ENCODE results near the gene MRPS27.

DNA sequence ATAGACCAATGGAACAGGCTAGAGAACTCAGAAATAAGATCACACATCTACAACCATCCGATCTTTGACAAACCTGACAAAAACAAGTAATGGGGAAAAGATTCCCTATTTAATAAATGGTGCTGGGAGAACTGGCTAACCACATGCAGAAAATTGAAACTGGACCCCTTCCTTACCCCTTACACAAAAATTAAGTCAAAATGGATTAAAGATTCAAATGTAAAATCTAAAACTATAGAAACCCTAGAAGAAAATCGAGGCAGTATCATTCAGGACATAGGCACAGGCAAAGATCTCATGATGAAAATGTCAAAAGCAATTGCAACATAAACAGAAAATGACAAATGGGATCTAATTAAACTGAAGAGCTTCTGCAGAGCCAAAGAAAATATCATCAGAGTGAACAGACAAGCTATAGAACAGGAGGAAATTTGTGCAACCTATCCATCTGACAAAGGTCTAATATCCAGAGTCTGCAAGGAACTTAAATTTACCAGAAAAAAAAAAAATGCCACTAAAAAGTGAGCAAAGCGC is 43.8 kb downstream of the MRPS27 start:
- TF ChIP-seq POLR2A (IDR thresholded peaks at IDR 0.05; ENCODE audit: low read length) (no peak), GATA1 (IDR thresholded peaks at IDR 0.05; ENCODE audit: low read depth, low read length) (no peak)
